GM18502 (cell line): ENCODE measurements around the gene PANX2.

Experiments
- ATAC-seq: cut with Tn5 transposase; IDR thresholded peaks from one replicate; pipeline ENCODE4 v1.9.1; 2021; ENCODE audit warnings: mild to moderate bottlenecking; ENCODE audit not compliant: unreplicated experiment, poor library complexity

The PANX2 gene

DNA sequence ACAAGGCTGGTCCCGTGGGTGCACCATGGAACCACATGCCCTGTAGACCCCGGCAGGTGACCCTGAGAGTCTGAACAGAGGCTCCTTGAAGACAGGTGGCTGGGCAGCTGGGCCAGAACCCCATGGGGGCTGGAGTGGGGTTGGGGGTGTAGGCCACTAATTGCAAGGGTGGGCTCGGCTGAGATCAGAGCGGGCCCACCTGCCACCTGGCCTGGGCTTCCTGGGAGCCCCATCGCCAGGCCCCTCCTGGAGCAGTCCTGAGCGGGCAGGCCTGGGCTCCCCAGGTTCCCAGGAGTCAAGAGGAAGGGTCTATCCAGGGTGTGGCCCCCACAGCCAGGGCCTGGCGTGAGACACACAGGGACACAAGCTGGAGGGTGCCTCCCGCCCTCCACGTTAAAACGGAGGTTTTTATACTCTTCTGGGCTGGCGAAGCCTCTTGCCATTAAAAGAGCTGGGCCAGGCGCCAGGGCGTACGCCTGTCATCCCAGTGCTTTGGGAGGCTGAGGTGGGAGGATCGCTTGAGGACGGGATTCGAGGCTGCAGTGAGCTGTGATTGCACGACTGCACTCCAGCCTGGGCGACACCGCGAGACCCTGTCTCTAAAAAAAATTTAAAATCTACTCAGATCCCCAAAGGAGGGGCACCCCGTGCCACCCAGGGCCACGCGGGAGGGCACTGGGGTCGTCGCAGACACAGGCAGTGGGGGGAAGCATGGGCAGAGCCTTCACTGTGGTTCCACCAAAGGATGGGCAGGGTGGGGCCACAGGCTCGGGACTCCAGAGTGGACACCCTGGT, 10.4 kb downstream of the PANX2 start:
- no peak for ATAC-seq

DNA sequence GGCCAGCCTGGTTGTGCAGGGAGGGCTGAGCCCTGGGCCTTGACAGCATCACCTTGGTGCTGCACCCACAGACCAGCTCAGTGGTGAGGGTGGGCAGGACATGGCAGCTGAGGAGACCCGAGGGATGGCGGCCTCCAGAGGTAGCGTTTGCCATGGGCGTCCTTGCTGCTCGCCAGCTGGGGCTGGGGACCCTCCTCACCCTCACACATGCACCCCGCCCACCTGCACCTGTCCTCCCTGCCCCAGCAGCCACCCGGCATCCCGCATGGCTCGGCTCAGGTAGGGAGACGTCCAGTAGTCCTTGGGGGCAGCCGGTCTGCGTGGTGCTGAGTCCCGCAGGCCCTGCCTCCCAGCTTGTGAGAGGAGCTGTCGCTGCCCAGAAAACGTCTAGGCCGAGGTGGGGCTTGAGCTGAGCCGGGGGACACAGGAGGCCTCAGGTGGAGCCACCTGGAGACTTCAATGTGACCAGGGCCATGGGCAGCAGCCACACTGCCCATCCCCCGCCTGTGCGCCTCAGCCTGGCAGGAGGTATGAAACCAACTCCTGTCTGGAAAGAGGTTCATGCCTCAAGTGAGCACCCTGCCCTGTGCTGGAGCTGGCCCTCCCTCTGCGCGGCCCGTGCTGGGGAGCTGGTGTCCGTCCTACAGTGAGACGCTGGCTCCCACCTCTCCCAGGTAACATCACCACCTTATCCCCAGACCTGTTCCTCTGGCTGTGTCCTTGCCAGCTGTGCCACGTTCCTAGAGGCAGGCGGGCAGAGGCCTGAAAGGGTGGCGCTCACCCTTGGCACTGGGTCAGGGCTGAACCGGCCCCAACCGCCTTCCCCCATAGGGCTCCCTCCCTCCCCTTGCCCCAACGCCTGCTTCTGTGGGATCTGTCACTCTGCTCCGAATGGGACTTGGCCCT, 11.9 kb downstream of the PANX2 start:
- no peak for ATAC-seq

DNA sequence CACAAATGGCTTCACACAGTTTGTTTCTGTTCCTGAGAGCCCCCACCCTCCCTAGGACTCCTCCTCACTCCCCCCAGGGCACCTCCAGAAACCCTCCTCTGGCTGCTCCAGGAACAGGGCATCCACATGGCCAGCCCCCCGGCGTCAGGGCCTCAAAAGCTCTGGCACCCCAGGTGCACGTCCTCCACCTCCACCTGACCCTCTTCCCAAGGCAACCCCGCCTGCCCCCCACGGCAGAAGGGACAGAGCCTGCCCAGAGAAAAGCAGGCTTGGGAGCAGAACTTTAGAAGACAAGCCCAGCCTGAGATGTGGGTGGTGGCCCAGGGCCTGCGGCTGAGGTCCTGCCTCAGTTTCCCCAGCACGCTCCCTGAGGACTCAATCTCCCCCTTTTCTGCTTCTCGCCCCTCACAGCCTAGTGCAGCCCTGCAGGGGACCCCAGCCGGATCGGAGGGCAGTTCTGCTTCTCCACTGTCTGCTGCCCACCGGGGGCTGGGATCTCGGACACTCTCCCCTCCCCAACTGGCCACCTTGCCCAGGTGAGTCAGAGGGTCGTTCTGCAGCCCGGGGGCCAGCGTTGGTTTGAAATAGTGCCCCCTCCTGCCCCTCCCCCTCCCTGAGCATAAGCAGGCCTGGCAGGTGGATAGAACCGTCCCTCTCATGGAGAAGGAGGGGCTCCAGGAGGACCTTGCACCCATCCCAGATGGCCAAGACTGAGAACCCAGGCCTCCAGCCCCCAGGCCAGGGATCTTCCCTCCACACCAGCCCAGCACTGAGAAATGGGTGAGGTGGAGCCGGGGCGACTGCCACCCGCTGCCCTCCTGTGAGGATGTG, 12.8 kb downstream of the PANX2 start:
- ATAC-seq = no peak

DNA sequence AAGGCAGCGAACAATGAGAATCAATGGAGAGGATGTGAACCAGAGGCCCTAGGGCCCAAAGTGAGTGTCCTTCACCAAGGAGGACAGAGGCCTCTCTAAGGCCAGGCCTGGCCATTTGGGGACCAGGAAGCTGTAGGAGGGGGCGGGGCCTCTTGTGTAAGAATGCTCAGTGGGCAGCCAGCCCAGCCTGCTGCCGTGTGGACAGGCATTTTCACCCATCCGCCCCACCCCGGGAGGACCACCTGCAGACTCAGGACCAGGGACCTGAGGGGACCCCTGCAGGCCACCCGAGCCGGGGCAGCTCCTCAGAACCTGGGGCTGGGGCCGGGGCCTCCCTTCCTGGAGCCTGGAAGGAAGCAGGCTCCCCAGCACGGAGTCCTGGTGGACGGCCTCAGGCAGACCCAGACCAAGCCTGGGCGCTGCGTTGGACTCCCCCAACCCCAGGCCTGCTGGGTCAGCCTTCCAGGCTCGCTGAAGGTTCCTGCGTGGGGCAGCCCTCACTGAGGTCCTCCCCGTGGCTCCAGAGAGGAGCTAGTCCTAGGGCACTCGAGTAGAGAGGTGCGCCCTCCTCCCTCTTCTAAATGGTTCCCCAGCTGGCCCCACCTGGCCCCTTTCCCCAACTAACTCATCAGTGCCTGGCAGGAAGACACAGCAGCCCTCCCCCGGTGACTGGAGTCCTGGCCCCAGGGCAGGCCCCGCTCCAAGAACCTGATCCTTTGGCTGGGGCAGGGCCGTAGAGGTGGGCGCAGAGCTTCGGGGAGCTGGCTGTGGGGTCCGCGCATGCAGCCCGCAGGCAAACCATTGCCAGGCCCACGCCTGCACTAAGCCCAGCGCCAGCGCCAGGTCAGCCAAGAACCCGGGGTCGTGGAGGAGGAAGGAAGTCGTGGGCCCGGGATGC, 13.7 kb downstream of the PANX2 start:
- ATAC-seq = no peak

DNA sequence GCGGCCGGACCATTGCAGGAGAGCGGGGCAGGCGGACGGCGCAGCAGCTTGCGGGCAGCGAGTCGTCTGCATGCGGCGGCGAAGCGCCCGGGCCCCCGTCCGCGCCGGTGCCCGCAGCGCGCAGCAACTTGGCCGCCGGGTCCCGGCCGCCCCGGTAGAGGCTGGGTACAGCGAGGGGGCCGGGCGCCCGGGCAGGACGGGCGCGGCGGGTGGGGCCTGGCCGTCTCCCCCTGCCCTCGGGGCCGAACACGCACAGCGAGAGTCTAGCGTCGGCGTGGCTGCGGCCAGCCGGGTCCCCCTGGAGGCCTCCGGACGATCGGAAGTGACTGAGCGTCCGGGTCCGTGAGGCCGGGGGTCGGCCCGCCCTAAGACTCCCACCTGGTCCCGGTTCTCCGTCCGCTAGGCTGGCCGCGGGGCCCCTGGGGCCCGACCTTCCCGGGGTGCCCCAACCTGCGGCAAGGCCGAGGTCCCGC, 14.4 kb downstream of the PANX2 start:
- ATAC-seq = no peak

DNA sequence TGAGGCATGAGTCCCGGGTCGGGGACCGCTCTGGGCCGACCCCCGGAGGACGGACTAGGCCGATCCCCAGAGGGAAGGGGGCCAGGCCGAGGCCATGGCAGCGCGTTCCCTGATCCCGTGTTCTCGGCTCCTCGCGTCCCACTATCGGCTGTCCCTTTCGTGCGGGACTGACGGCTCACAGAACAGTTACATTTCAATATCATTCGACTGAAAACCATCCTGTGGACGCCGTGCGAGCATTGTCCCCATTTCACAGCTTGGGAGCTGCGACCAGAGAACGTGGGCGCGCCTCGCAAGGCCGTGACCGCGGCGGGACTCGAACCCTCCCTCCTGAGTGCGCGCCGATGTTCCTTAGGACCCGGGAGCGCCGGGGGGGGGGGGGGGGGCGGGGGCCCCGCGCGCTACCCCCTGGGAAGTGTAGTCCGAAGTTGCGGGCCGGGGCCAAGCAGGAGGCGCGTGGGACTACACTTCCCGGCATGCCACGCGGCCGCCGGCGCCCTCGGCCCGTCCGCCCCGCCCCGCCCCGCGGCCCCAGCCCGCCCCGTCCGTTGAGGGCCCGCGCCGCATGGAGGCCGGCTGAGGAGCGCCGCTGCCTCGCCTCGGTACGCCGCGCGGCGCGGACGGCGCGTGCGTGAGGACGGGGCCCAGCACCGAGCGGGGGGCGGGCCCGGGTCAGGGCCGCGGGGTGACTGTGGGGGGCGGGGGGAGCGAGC, 15.0 kb downstream of the PANX2 start, which contains the start of gene TRABD:
Gene TRABD (plus strand): TSS at position 539 of the 713 bp plus-strand sequence. CDS start 7,148 bp downstream, outside the sequence.
- ATAC-seq = no peak

DNA sequence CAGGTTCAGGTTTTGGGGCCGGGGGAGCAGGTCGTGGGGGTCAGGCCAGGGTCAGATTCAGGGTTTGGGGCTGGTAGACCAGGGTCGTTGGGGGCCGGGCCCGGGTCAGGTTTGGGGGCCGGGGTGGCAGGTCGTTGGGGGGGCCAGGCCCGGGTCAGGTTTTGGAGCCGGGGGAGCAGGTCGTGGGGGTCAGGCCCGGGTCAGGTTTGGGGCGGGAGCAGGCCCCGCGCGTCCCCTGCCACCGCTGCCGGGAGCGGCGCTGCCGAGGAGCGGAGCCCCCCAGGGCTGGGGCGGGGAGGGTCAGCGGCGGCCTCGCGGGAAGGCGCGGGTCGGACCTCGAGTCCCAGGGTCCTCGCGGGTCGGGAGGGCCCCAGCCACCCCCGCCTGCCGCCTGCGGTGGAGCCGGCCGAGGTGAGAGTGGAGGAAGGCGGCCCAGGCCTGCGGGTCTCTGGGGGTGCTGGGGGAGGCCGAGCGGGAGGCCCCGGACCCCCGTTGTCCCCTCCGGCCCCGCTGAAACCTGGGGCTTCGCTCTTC, 15.7 kb downstream of the PANX2 start:
- ATAC-seq = no peak

DNA sequence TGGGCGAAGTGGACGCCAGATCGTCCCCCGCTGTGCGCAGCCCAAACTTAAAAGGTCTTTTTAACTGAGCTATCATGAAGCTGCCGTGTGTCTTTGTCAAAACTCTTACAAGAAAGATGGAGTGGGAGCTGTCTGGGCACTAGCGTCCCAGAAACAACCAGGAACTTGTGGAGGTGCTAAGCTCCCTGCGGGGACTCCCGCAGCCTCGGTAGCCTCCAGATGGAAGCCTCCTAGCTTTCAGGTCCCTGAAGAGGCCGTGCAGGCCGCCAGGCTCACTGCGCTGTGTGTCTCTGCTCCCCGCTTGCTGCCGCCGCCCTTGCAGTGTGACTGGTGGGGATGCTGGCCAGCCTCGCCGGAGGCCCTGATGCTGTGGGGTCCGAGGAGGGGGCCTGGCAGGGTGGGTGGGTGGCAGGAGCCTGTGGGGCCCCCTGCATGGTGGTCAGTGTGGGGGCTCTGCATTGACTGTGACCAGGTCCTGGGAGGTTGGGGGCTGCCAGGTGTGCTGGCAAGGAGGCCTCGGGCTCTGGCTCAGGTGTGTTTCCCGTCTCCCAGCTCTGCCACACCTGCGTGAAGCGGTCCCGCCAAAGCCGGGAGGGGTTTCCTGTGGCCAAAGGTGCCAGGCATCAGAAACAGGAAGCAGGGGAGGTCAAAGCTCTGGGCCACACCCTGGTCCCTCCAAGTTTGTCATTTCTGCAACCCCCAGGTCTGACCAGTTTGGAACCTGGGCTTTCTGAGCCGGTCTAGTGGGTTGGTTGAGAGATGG, 16.4 kb downstream of the PANX2 start:
- no peak for ATAC-seq

DNA sequence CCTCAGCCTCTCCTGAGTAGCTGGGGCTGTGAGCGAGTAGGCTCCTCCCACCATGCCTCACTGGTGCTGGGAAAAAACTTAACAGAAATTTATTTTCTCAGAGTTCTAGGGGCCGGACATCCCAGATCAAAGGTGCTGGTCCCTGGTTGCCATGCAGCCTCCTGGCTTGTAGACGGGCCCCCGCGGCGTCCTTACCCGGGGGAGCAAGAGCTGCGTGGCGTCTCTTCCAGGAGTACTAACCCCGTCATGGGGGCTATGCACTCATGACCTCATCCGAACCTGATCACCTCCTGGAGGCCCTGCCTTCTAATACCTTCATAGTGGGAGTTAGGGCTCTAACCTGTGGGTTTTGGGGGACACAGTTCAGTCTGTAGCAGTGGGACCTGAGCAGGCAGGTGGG, 17.8 kb downstream of the PANX2 start:
- ATAC-seq = no peak

DNA sequence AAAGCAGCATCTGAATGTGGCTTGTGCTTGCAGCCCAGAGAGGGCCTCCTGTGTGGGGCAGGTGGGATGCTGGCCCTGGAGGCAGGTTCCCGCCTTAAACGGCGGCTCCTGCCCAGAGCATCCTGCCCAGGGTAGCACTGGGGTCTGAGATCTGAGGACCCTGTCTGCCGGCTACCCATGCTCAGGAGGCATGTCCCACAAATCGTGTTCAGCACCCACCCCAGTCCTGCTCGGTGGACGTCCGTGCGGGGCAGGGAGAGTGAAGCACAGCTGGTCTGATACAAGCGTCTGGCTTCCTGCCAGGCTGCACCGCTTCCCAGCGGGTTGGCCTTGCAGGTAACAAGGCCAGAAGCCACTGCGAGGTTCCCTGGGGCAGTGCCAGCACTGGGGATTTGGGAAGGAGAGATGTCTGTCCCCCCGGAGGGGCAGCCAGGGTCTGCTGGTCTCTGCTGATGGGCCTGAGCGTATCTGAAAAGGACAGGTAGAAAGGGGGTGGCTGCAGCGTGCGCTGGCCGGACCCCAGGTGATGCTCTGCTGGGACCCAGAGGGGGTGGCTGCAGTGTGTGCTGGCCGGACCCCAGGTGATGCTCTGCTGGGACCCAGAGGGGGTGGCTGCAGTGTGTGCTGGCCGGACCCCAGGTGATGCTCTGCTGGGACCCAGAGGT, 18.8 kb downstream of the PANX2 start:
- ATAC-seq = no peak

DNA sequence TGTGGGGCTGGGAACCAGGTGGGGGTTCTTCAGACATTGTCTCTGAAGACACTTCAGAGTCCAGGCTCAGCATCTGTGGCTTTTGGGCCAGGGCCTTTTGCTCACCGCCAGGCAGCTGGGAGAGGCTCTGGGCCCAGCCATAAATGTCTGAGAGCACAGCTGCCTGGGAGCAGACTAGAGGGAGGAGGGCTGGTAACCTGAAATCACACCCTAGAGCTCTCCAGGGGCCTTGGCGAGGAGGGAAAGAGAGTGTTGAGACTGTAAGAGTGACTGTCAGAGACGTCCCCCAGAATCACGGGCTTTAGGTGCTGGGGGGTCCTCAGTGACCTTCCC, 19.3 kb downstream of the PANX2 start:
- peak; percentile 1 for ATAC-seq

DNA sequence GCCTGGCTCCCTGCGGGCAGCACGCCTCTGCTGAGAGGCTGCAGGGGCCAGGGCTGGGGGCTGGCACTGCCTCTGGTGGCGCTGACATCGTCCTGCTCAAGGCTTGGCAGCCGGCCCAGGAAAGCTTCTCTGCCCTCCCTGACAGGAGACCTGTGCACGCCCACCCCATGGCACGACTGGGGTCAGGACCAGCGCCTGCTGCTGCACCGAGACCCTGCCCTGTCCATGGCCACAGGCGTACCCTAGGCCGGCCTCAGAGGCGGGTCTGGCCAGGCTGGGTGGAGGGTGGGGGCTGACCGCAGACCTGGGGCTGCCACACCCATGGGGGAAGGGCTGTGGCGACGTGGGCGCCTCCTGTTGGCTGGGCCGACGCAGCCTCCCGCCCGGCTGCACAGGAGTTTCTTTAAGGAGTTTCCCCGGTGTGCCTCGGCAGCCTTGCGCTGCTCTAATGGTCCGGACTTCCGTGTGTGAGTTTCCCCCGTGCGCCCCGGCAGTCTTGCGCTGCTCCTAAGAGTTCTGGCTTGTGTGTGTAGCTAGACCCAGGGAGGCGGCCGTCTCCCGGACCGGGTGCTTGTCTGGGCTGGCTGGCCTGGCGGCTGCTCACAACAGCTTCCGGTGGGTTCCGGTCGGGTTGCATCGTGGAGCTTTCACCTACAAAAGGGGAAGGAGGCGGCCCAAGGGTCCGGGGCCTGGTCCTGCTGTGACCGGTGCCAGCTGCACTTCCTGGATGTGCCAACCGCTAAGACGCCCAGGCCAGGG, 19.8 kb downstream of the PANX2 start:
- ATAC-seq = peak; percentile 44

DNA sequence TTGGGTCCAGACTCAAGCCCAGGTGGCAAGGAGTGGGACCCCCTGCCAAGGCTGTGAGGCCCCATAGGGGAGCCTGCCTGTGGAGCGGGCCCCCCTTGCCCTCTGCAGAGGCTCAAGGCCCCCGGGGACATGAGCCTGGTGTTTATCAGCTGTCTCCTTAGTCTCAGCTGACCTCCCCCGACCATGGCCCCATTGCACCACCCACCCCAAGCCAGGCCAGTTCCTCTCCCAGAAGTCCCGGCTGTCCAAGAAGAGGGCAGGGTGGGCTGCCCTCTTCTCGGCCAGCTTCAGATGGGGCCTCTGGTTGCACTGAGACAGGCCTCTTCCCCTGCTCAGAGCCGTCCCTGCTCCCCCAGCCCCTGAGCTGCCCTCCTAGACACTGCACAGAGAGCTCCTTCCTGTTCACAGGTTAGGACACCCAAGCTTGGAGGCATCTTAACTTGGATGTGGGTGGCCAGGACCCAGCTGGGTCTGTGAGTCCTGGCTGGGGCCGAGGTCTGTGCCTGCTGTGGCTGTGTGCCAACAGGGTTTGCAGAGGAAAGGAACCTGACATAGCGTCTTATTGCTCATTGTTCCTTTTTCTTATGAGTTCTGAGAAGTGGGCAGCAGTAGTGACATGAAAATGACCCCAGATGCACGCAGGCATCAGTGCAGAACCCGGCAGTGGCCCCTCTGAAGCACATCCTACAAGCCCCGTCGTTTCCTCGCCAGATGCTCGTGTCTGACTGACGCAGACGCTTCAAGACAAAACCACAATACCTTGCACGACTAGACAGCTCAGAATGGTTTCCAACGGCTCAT, 20.6 kb downstream of the PANX2 start:
- peak; percentile 37 for ATAC-seq

DNA sequence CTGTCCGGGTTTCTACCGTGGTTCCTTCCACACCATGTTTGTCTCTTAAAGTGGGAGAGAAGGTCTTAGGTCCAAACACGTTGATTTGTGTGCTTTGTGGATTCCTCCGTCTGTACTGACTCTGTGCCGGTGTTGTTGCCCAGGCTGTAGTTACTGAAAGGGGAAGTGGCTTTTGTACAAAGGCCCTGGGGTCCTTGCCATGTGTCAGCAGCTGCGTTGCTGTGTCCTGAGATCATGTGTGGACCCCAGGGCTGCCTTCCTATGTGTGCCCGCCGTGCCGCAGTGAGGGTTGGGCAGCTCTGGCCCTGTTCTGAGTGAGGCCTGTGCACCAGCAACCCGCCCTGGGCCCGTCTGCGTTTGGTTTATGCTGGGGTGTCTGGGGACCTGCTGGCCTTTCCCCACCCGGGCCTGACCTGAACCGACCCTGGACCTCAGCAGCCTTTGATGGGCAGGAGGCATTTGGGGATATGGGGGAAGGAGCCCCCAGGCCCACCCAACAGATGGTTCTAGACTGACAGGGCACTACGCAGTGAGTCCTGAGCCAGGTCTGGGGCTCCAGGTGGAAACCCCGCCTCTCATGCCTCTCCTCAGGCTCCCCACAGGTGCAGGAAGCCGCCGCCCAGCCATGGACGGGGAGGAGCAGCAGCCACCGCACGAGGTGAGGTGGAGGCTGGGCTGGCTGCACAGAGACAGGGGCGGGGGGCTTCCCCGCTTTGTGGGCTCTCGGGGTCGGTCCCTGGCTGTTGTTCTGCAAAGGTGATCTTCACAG, 22.1 kb downstream of the PANX2 start:
- ATAC-seq = no peak

DNA sequence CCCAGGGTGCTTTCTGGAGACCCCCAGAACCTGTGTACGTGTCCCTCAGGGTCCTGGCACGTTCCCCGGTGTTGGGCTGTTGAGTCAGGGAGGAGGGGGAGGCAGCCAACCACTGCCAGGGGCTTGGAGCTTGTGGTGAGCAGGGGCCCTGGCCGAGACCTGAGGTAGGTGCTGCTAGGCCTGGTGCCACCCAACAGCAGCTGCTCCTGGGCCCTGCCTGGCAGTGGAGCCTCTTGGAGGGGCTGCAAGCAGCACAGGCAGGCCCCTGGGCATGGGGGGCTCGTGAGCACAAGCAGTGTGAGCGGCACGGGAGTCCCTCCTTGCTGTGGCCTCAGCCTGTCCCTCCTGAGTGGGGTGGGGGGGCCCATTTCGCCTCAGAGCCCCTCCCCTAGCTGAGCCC, 23.1 kb downstream of the PANX2 start:
- ATAC-seq = no peak
